HG02943 (cell line): ENCODE data around the gene AGBL5.

Experiments used
- ATAC-seq: cut with Tn5 transposase; IDR thresholded peaks from one replicate; pipeline ENCODE4 v1.9.1; 2021; ENCODE audit warnings: mild to moderate bottlenecking, low read depth, moderate library complexity; ENCODE audit not compliant: unreplicated experiment

AGBL5 gene

GRCh38 chr2:27049422-27050280 lies 1.8 kb upstream of the AGBL5 start:
- peak; percentile 14 for ATAC-seq

GRCh38 chr2:27050281-27050995 lies 1.0 kb upstream of the AGBL5 start:
- peak; percentile 50 for ATAC-seq

- no peak for ATAC-seq
These were observed 606 bp downstream of the AGBL5 start for GRCh38 chr2:27051902-27052645.

- ATAC-seq, result no peak
These were observed 1.9 kb downstream of the AGBL5 start for GRCh38 chr2:27053321-27053720.

- no peak for ATAC-seq
These were observed 2.3 kb downstream of the AGBL5 start for GRCh38 chr2:27053776-27054175.

GRCh38 chr2:27054721-27055120 lies 3.3 kb downstream of the AGBL5 start:
- no peak for ATAC-seq

GRCh38 chr2:27057184-27057583 lies 5.7 kb downstream of the AGBL5 start:
- no peak for ATAC-seq

GRCh38 chr2:27058210-27058609 lies 6.7 kb downstream of the AGBL5 start:
- no peak for ATAC-seq

GRCh38 chr2:27059141-27059820 lies 7.8 kb downstream of the AGBL5 start:
- ATAC-seq, result no peak

- no peak for ATAC-seq
These were observed 8.9 kb downstream of the AGBL5 start for GRCh38 chr2:27060323-27060722.

GRCh38 chr2:27065128-27065527 lies 13.7 kb downstream of the AGBL5 start:
- no peak for ATAC-seq

GRCh38 chr2:27067385-27067784 lies 15.9 kb downstream of the AGBL5 start:
- no peak for ATAC-seq

- no peak for ATAC-seq
These were observed 18.0 kb downstream of the AGBL5 start for GRCh38 chr2:27069436-27069835.

- ATAC-seq, result no peak
These were observed 18.6 kb downstream of the AGBL5 start for GRCh38 chr2:27069961-27070618.

- no peak for ATAC-seq
These were observed 19.3 kb downstream of the AGBL5 start for GRCh38 chr2:27070653-27071276.

- ATAC-seq, result peak; percentile 78
These were observed 20.0 kb downstream of the AGBL5 start, which contains the start of gene OST4 for GRCh38 chr2:27071277-27071989. Gene OST4, minus strand, starts transcription at chr2:27071654.

GRCh38 chr2:27071990-27072830 lies 20.7 kb downstream of the AGBL5 start:
- ATAC-seq, result peak; percentile 14

GRCh38 chr2:27072920-27073319 lies 21.5 kb downstream of the AGBL5 start:
- ATAC-seq, result no peak
